ENCODE data around the gene RBM26. TPM values are rescaled to one million over a fixed set of nuclear protein-coding genes. Genes with fewer than 3 reads are reported as not detected.

RBM26 gene
- 100 to 1,000 TPM in 4 of 5 donors, 10 to 100 TPM in 1; 81.0 to 131 (median 111) TPM for polyA plus RNA-seq (ENCODE audit: insufficient read depth in 1 of 5, insufficient read length in 5 of 5, low replicate concordance in 1 of 5)
- long read RNA-seq, donor 1, transcript RBM26-206 (3 exons, 2,192 nt), result major isoform, 14 of 42 reads
- long read RNA-seq, donor 1, partial matches to known transcripts, result 28 of 42 reads
- long read RNA-seq, donor 1, other reads (novel, unspliced or antisense), result 0 of 42 reads
- long read RNA-seq, donor 2, transcript RBM26-206 (3 exons, 2,192 nt), result major isoform, 6 of 12 reads
- long read RNA-seq, donor 2, partial matches to known transcripts, result 6 of 12 reads
- long read RNA-seq, donor 2, other reads (novel, unspliced or antisense), result 0 of 12 reads
- long read RNA-seq, donor 3, partial matches to known transcripts, result 36 of 40 reads
- long read RNA-seq, donor 3, other reads (novel, unspliced or antisense), result 0 of 40 reads
- long read RNA-seq, donor 4, transcript RBM26-206 (3 exons, 2,192 nt), result major isoform, 15 of 21 reads
- long read RNA-seq, donor 4, partial matches to known transcripts, result 5 of 21 reads
- long read RNA-seq, donor 4, other reads (novel, unspliced or antisense), result 0 of 21 reads
- long read RNA-seq, donor 5, full-length matches to known transcripts, result 13 of 35 reads
- long read RNA-seq, donor 5, partial matches to known transcripts, result 22 of 35 reads
- long read RNA-seq, donor 5, other reads (novel, unspliced or antisense), result 0 of 35 reads
- long read RNA-seq, donor 6, transcript RBM26-206 (3 exons, 2,192 nt), result major isoform, 16 of 32 reads
- long read RNA-seq, donor 6, partial matches to known transcripts, result 15 of 32 reads
- long read RNA-seq, donor 6, other reads (novel, unspliced or antisense), result 0 of 32 reads
- long read RNA-seq, donor 7, full-length matches to known transcripts, result 15 of 57 reads
- long read RNA-seq, donor 7, partial matches to known transcripts, result 42 of 57 reads
- long read RNA-seq, donor 7, other reads (novel, unspliced or antisense), result 0 of 57 reads
- long read RNA-seq, donor 8, transcript RBM26-206 (3 exons, 2,192 nt), result major isoform, 7 of 13 reads
- long read RNA-seq, donor 8, partial matches to known transcripts, result 6 of 13 reads
- long read RNA-seq, donor 8, other reads (novel, unspliced or antisense), result 0 of 13 reads

GRCh38 chr13:79405831-79406596, at the start of gene RBM26:
Gene RBM26, minus strand, starts transcription at chr13:79406255. Its CDS starts 481 bp downstream, at chr13:79405774.
- peak; percentile 96 to 97 for DNase-seq

DNA sequence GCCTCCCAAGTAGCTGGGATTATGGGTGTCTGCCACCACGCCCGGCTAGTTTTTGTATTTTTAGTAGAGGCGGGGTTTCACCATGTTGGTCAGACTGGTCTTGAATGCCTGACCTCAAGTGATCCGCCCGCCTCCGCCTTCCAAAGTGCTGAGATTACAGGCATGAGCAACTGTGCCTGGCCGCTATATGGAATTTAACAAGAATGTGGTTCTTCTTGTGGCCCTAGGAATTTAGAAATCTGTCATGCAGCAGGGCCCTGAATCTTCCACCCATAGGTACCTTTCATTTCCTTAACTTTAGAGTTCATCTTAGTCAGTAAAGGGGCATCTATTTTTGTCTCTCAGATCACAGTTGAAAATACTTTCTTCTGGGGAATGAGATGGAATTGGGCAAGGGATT, 49.3 kb upstream of the RBM26 start:
- DNase-seq, result no peak

DNA sequence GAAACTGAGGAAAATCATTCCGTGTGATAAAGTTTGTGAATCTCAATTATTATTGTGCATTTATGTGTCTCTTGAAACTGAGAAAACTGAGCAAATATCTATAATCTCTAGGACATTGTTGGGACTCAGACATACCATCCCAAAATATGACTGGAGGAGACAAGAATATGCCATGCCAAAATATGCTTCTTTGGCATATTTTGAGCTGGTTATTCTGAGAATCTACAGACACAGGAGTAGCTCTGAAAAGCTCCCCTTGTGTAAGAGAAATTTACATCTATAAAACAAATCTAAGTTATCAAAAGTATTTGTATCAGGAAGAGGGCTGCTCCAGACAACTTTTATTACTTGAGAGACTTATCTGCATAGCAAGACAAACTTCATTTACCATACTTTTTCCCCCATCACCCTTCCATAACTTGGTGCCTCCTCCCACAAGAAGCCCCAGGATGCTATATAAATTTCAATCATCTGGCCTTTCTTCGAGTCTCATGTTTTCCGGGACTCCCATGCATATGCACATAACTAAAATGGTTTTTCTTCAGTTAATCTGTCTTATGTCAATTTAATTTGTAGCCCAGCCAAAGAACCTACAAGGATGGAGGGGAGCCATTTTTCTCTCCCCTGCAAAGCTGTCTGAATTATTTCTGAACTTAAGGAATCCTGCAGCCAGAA, 46.3 kb upstream of the RBM26 start:
- DNase-seq, result no peak

GRCh38 chr13:79451500-79451962, 45.5 kb upstream of the RBM26 start:
- no peak for DNase-seq

- DNase-seq, result no peak
Measured at GRCh38 chr13:79450110-79450509, 44.1 kb upstream of the RBM26 start.

GRCh38 chr13:79448413-79448812, 42.4 kb upstream of the RBM26 start:
- no peak for DNase-seq

GRCh38 chr13:79447741-79448140, 41.7 kb upstream of the RBM26 start:
- no peak for DNase-seq

GRCh38 chr13:79447141-79447540, 41.1 kb upstream of the RBM26 start:
- DNase-seq, result no peak

DNA sequence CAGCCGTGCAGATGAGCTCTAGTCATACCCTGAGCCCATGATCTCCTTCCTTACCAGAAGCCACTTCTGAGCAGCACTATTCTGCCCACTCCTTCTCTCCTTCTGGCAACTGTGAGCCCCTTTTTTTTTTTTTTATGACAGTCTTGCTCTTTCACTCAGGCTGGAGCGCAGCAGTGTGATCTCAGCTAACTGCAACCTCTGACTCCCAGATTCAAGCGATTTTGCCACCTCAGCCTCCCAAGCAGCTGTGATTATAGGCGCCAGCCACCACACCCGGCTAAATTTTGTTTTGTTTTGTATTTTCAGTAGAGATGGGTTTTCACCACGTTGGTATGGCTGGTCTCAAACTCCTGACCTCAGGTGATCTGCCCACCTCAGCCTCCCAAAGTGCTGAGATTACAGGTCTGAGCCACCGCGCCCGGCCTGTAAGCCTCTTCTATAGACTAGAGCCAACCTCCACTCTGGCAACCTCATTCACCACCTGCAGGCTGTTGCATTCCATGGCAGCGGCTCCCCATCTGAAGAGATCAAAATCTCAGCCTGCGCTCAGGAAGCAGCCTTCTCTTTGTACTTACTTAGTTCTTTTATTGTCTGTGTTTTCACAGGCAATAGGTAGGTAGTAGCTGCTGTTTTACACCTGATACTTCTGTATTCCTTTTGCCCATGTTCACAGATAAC, 40.1 kb upstream of the RBM26 start:
- DNase-seq, result no peak

- DNase-seq, result no peak
Measured at GRCh38 chr13:79442706-79443105, 36.7 kb upstream of the RBM26 start.

DNA sequence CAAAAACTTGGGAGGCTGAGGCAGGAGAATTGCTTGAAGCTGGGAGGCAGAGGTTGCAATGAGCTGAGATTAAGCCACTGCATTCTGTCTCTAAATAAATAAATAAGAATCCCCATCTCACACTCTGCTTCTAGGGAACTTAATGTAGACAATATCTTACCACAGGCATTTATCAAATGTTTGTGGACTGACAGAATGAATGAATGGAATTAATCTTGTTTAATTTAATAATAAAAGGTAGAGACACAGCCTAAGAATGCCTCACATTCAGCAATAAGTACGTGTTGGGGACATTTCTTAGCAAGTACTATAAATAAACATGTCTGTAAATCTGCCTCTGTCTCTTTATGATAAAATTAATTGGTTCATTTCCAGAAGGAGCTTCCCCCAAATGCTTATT, 36.2 kb upstream of the RBM26 start:
- DNase-seq, result no peak

GRCh38 chr13:79440958-79441528, 35.0 kb upstream of the RBM26 start:
- DNase-seq, result no peak

DNA sequence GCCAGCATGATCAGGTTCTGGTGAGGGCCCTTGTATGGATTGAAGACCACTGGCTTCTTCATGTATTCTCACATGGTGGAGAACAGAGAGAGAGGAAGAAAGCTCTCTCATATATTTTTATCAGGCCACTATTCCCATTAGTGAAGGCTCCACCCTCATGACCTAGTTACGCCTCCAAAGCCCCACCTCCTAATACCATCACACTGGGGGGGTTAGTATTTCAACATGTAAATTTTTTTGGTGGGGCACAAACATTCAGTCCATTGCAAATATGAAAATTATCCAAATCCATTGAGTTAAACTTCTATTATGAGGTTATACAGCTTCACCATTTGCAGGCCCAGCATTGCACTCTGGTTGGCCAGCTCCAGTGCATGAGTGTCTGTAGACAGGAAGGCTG, 33.2 kb upstream of the RBM26 start:
- DNase-seq, result no peak

- no peak for DNase-seq
Measured at GRCh38 chr13:79435561-79435990, 29.5 kb upstream of the RBM26 start.

- no peak for DNase-seq
Measured at GRCh38 chr13:79434556-79434955, 28.5 kb upstream of the RBM26 start.

DNA sequence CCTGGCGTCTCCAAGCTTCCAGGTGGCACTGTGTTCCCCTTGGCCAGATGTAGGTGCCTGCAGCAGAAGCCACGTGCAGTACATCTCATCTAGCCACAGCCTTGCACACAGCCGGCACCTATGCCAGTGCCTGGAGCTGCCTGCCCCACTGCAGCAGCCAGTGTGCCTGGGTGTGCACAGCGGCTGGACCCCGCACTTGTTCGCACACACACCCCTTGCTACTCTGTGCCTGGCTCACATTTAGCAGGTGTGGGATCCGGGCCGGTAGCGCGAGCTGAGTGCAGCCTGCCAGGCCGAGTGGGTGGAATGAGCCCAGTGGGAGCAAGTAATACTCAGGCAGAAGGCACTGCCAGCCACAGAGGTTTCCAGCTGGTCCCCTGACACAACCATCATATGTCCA, 26.9 kb upstream of the RBM26 start:
- DNase-seq, result no peak

- no peak for DNase-seq
Measured at GRCh38 chr13:79432086-79432485, 26.0 kb upstream of the RBM26 start.

DNA sequence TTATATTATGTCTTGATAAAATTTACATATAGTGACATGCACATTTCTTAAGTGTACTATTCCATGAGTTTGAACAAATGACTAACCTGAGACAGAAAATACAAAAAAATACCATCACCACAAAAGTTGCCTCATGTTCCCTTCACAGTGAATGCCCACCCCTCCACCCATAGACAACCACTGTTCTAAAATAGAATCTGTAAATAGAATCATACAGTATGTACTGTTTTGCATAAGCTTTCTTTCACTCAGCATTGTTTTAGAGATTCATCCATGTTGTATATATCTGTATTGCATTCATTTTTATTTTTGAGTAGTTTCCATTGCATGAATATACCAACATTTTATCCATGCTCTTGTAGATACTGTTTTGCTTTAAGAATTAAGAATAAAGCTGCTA, 23.3 kb upstream of the RBM26 start:
- no peak for DNase-seq

DNA sequence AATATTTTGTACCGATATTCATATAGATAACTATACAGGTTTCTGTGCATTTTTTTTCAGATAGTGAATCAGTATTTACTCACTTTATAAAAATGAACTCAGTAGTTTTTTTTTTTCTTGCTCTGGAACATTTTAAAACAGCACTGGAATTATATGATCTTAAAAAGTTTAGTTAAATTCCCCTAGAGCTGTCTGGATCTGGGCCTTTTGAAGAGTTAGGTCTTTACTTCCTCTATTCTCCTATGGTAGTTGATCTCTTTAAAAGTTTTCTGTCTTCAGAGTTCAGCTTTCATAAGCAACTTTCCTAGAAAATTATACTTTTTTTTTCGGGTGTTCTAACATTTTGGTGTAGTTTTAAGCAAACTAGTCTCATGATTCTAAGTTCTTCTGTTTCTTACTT, 21.8 kb upstream of the RBM26 start:
- no peak for DNase-seq

DNA sequence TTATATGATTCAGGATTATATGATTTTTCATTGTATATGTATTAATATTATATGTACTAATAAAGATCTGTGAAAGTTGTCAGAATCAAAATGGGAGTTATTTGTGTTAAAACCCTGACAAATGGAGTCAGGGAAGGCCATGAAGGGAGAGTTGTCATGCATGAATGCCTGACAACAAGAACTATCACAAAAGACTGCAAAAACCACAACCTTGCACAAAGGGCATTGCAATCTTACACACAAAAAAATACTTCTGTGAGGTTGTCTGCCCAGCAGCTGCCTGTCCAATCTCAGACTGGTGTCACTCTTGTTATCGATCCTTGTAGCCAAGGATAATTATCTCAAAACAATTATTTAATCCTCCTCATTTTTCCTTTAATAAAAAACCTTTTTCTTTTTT, 21.2 kb upstream of the RBM26 start:
- no peak for DNase-seq

Measured in right lung (tissue), 10 donors.